ENCODE results near the gene STAT5B.
"Not testable (repeated sequence)": the region's sequence is repeated elsewhere in the genome, so short reads cannot be mapped to it uniquely, and the experiment has no call there.

STAT5B gene

GRCh38 chr17:42305543-42306384, 29.6 kb upstream of the STAT5B start:
- no peak for DNase-seq

GRCh38 chr17:42305031-42305330, 28.8 kb upstream of the STAT5B start:
- DNase-seq = not testable (repeated sequence)

- DNase-seq = no peak
Measured at GRCh38 chr17:42304187-42305030, 28.2 kb upstream of the STAT5B start.

- no peak for DNase-seq
Measured at GRCh38 chr17:42303694-42304093, 27.5 kb upstream of the STAT5B start.

- no peak for DNase-seq
Measured at GRCh38 chr17:42301022-42301421, 24.8 kb upstream of the STAT5B start.

- DNase-seq = not testable (repeated sequence)
Measured at GRCh38 chr17:42299913-42300312, 23.7 kb upstream of the STAT5B start.

GRCh38 chr17:42299361-42299760, 23.2 kb upstream of the STAT5B start:
- not testable (repeated sequence) for DNase-seq

- not testable (repeated sequence) for DNase-seq
Measured at GRCh38 chr17:42297775-42298174, 21.6 kb upstream of the STAT5B start.

- no peak for DNase-seq
Measured at GRCh38 chr17:42296012-42296411, 19.8 kb upstream of the STAT5B start.

GRCh38 chr17:42294469-42295398, 18.5 kb upstream of the STAT5B start:
- DNase-seq = no peak

- no peak for DNase-seq
Measured at GRCh38 chr17:42291129-42291528, 14.9 kb upstream of the STAT5B start.

GRCh38 chr17:42290577-42290976, 14.4 kb upstream of the STAT5B start:
- no peak for DNase-seq

- DNase-seq = no peak
Measured at GRCh38 chr17:42289611-42290181, 13.5 kb upstream of the STAT5B start.

GRCh38 chr17:42288803-42289610, 12.8 kb upstream of the STAT5B start:
- no peak for DNase-seq

- DNase-seq = no peak
Measured at GRCh38 chr17:42287977-42288802, 12.0 kb upstream of the STAT5B start, which contains the start of gene STAT5A. Gene STAT5A, plus strand, starts transcription at chr17:42288498. Its CDS starts 914 bp downstream, at chr17:42289412.

- DNase-seq = no peak
Measured at GRCh38 chr17:42287305-42287976, 11.2 kb upstream of the STAT5B start.

- DNase-seq = peak; percentile 21
Measured at GRCh38 chr17:42286411-42287221, 10.4 kb upstream of the STAT5B start.

GRCh38 chr17:42285346-42286050, 9.3 kb upstream of the STAT5B start:
- no peak for DNase-seq
